ENCODE measurements around the gene BZW1. TPM values are rescaled to one million over a fixed set of nuclear protein-coding genes. Genes with fewer than 3 reads are reported as not detected.

The BZW1 gene
- 207 to 233 TPM (median 209 TPM) in 3 replicates for total RNA-seq

- Mint-ChIP-seq H3K4me3 (peak within 1 kb of the TSS; percentile 92), H3K36me3 (peaks cover 20% of the 10 kb centered on the region), H3K4me1 (peaks cover 25% of the 10 kb centered on the region), H3K9me3 (no peaks in the 10 kb centered on the region), H3K27ac (peak within 1 kb of the TSS; percentile 98), H3K27me3 (ENCODE audit: low read depth) (no peaks in the 10 kb centered on the region)
- no peak for TF ChIP-seq CTCF (IDR thresholded peaks at IDR 0.05; ENCODE audit: unreplicated experiment)
- DNase-seq (ENCODE audit: low spot score in 2 of 2, unreplicated experiment in 2 of 2): peak; percentile 90 to 94
These were observed at the start of gene BZW1 for GRCh38 chr2:200811333-200812121. Gene BZW1, plus strand, starts transcription at chr2:200811910. Its CDS starts 1,308 bp downstream, at chr2:200813218.

- no peak overlapping the region for H3K4me3 Mint-ChIP-seq
- no peak for TF ChIP-seq CTCF (IDR thresholded peaks at IDR 0.05; ENCODE audit: unreplicated experiment)
- H3K9me3 Mint-ChIP-seq: no peaks in the 10 kb centered on the region
- H3K36me3 Mint-ChIP-seq: no peaks in the 10 kb centered on the region
- no peak for DNase-seq (ENCODE audit: low spot score in 2 of 2, unreplicated experiment in 2 of 2)
- H3K27ac Mint-ChIP-seq: no peak overlapping the region
- no peaks in the 10 kb centered on the region for H3K27me3 Mint-ChIP-seq (ENCODE audit: low read depth)
- H3K4me1 Mint-ChIP-seq: peaks cover 8% of the 10 kb centered on the region
These were observed 49.6 kb upstream of the BZW1 start for GRCh38 chr2:200762127-200762526.

GRCh38 chr2:200763422-200763821, 48.3 kb upstream of the BZW1 start:
- DNase-seq (ENCODE audit: low spot score in 2 of 2, unreplicated experiment in 2 of 2): no peak
- Mint-ChIP-seq H3K36me3 (no peaks in the 10 kb centered on the region), H3K27ac (no peak overlapping the region), H3K27me3 (ENCODE audit: low read depth) (no peaks in the 10 kb centered on the region), H3K9me3 (no peaks in the 10 kb centered on the region), H3K4me1 (peaks cover 4% of the 10 kb centered on the region), H3K4me3 (no peak overlapping the region)
- TF ChIP-seq CTCF (IDR thresholded peaks at IDR 0.05; ENCODE audit: unreplicated experiment): no peak

- peaks cover 4% of the 10 kb centered on the region for H3K4me1 Mint-ChIP-seq
- no peaks in the 10 kb centered on the region for H3K9me3 Mint-ChIP-seq
- H3K36me3 Mint-ChIP-seq: no peaks in the 10 kb centered on the region
- no peak overlapping the region for H3K4me3 Mint-ChIP-seq
- H3K27ac Mint-ChIP-seq: no peak overlapping the region
- no peak for TF ChIP-seq CTCF (IDR thresholded peaks at IDR 0.05; ENCODE audit: unreplicated experiment)
- no peak for DNase-seq (ENCODE audit: low spot score in 2 of 2, unreplicated experiment in 2 of 2)
- H3K27me3 Mint-ChIP-seq (ENCODE audit: low read depth): peaks cover 2% of the 10 kb centered on the region
These were observed 46.4 kb upstream of the BZW1 start for GRCh38 chr2:200765139-200765951.

GRCh38 chr2:200765995-200766660, 45.6 kb upstream of the BZW1 start:
- no peak overlapping the region for H3K4me3 Mint-ChIP-seq
- DNase-seq (ENCODE audit: low spot score in 2 of 2, unreplicated experiment in 2 of 2): no peak

More at GRCh38 chr2:200765995-200766660, 45.6 kb upstream of the BZW1 start:
- H3K27ac Mint-ChIP-seq: no peak overlapping the region
- TF ChIP-seq CTCF (IDR thresholded peaks at IDR 0.05; ENCODE audit: unreplicated experiment): no peak
- H3K36me3 Mint-ChIP-seq: no peaks in the 10 kb centered on the region
- no peaks in the 10 kb centered on the region for H3K9me3 Mint-ChIP-seq
- H3K27me3 Mint-ChIP-seq (ENCODE audit: low read depth): peaks cover 2% of the 10 kb centered on the region
- peaks cover 3% of the 10 kb centered on the region for H3K4me1 Mint-ChIP-seq
